ENCODE results near the gene MGAT5B.

DNA sequence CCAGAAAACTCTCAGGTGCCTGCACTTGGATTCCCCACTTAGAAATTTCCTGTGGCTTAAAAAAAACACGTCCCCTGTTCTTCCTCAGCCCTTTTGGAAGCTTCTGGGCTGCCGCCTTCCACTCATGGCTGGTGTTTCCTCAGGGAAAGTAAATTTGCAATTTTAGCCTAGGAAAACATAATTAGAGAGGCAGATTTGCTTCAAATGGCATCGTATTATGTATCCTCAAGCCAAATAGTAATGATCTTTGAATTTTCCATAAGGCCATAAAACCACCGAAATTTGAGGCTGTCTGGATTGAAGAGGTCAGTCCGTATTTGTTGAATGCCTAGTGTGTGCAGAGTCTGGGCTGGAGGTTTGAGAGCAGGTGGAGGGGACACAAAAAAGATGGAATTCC, 17.7 kb downstream of the MGAT5B start:
- no peak for TF ChIP-seq EP300 (IDR thresholded peaks at IDR 0.05)
- TF ChIP-seq, protein P1, sequence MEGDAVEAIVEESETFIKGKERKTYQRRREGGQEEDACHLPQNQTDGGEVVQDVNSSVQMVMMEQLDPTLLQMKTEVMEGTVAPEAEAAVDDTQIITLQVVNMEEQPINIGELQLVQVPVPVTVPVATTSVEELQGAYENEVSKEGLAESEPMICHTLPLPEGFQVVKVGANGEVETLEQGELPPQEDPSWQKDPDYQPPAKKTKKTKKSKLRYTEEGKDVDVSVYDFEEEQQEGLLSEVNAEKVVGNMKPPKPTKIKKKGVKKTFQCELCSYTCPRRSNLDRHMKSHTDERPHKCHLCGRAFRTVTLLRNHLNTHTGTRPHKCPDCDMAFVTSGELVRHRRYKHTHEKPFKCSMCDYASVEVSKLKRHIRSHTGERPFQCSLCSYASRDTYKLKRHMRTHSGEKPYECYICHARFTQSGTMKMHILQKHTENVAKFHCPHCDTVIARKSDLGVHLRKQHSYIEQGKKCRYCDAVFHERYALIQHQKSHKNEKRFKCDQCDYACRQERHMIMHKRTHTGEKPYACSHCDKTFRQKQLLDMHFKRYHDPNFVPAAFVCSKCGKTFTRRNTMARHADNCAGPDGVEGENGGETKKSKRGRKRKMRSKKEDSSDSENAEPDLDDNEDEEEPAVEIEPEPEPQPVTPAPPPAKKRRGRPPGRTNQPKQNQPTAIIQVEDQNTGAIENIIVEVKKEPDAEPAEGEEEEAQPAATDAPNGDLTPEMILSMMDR (IDR thresholded peaks at IDR 0.05), result no peak

All from tibial nerve (tissue), 4 donors.